Activated T-cell treated with anti-CD3 and anti-CD28 coated beads, Interleukin-2, amount 50 U/mL, for 48 hours (primary cell): ENCODE data around the gene MYLK3.
"Not testable (repeated sequence)": the region's sequence is repeated elsewhere in the genome, so short reads cannot be mapped to it uniquely, and the experiment has no call there.

Experiments
- DNase-seq, 2 experiments: peaks; one replicate each; pipeline ENCODE4 v3.0.0-alpha.2; 2020

MYLK3 gene

GRCh38 chr16:46747777-46748651, at the start of gene MYLK3:
MYLK3 (minus strand) TSS chr16:46748344; CDS start chr16:46748193, 151 bp downstream.
- no peak for DNase-seq

GRCh38 chr16:46797501-46797900, 49.4 kb upstream of the MYLK3 start:
- no peak for DNase-seq

- no peak for DNase-seq
Measured at GRCh38 chr16:46796764-46797269, 48.7 kb upstream of the MYLK3 start.

- DNase-seq: no peak
Measured at GRCh38 chr16:46793841-46794240, 45.7 kb upstream of the MYLK3 start.

- no peak for DNase-seq
Measured at GRCh38 chr16:46790599-46791270, 42.6 kb upstream of the MYLK3 start.

GRCh38 chr16:46789499-46790414, 41.6 kb upstream of the MYLK3 start:
- peak; percentile 89 for DNase-seq

- no peak for DNase-seq
Measured at GRCh38 chr16:46788891-46789474, 40.8 kb upstream of the MYLK3 start.

- no peak for DNase-seq
Measured at GRCh38 chr16:46787909-46788308, 39.8 kb upstream of the MYLK3 start.

GRCh38 chr16:46785076-46785845, 37.1 kb upstream of the MYLK3 start:
- DNase-seq: no peak

GRCh38 chr16:46784569-46784968, 36.4 kb upstream of the MYLK3 start:
- DNase-seq: not testable (repeated sequence)

- no peak for DNase-seq
Measured at GRCh38 chr16:46783800-46784199, 35.7 kb upstream of the MYLK3 start.

GRCh38 chr16:46782320-46782719, 34.2 kb upstream of the MYLK3 start:
- DNase-seq: no peak

- no peak for DNase-seq
Measured at GRCh38 chr16:46777804-46778203, 29.7 kb upstream of the MYLK3 start.

GRCh38 chr16:46775214-46775613, 27.1 kb upstream of the MYLK3 start:
- DNase-seq: no peak

GRCh38 chr16:46774743-46775177, 26.6 kb upstream of the MYLK3 start:
- DNase-seq: no peak

GRCh38 chr16:46772463-46772862, 24.3 kb upstream of the MYLK3 start:
- DNase-seq: no peak

- DNase-seq: no peak
Measured at GRCh38 chr16:46768809-46769208, 20.7 kb upstream of the MYLK3 start.

GRCh38 chr16:46765050-46765449, 16.9 kb upstream of the MYLK3 start:
- DNase-seq: no peak

GRCh38 chr16:46763147-46763546, 15.0 kb upstream of the MYLK3 start:
- DNase-seq: no peak

GRCh38 chr16:46762583-46762982, 14.4 kb upstream of the MYLK3 start:
- DNase-seq: no peak

- DNase-seq: no peak
Measured at GRCh38 chr16:46759309-46759708, 11.2 kb upstream of the MYLK3 start.
